NCI-H1417 (cell line): ENCODE data around the gene SEL1L.
"Not testable (repeated sequence)": the region's sequence is repeated elsewhere in the genome, so short reads cannot be mapped to it uniquely, and the experiment has no call there.

ENCODE experiments used
- DNase-seq, 3 experiments: peaks; one replicate each; lab custom pipeline; 2025; lab: John Stamatoyannopoulos, UW

SEL1L gene

GRCh38 chr14:81474148-81474492 lies 59.5 kb downstream of the SEL1L start:
- no peak for DNase-seq

GRCh38 chr14:81473456-81474147 lies 60.1 kb downstream of the SEL1L start:
- DNase-seq: no peak

GRCh38 chr14:81472096-81472800 lies 61.4 kb downstream of the SEL1L start:
- no peak for DNase-seq

- DNase-seq: no peak
These were observed 62.6 kb downstream of the SEL1L start for GRCh38 chr14:81471062-81471461.

GRCh38 chr14:81470557-81470826 lies 63.2 kb downstream of the SEL1L start:
- DNase-seq: not testable (repeated sequence)

GRCh38 chr14:81466854-81467253 lies 66.8 kb downstream of the SEL1L start:
- DNase-seq: no peak

GRCh38 chr14:81465507-81466228 lies 68.0 kb downstream of the SEL1L start:
- no peak for DNase-seq

- DNase-seq: not testable (repeated sequence)
These were observed 68.7 kb downstream of the SEL1L start for GRCh38 chr14:81465003-81465392.

- peak; percentile 54 to 83 (median 82) for DNase-seq
These were observed 69.2 kb downstream of the SEL1L start for GRCh38 chr14:81464253-81465002.

GRCh38 chr14:81462356-81462755 lies 71.3 kb downstream of the SEL1L start:
- DNase-seq: not testable (repeated sequence)

- DNase-seq: no peak
These were observed 73.7 kb downstream of the SEL1L start for GRCh38 chr14:81459912-81460311.

GRCh38 chr14:81458352-81458751 lies 75.3 kb downstream of the SEL1L start:
- no peak for DNase-seq

- peak in 1 of 3 experiments; percentile 12 for DNase-seq
These were observed 78.3 kb downstream of the SEL1L start for GRCh38 chr14:81455390-81455789.

GRCh38 chr14:81454572-81455218 lies 79.0 kb downstream of the SEL1L start:
- DNase-seq: no peak

- peak; percentile 59 to 85 (median 85) for DNase-seq
These were observed 80.4 kb downstream of the SEL1L start for GRCh38 chr14:81453166-81453766.

GRCh38 chr14:81452341-81453133 lies 81.1 kb downstream of the SEL1L start:
- DNase-seq: peak in 2 of 3 experiments; percentile 45 to 70

- no peak for DNase-seq
These were observed 82.7 kb downstream of the SEL1L start for GRCh38 chr14:81450976-81451375.

- DNase-seq: peak; percentile 60 to 97 (median 79)
These were observed 83.5 kb downstream of the SEL1L start for GRCh38 chr14:81450100-81450531.

- peak in 1 of 3 experiments; percentile 61 for DNase-seq
These were observed 84.1 kb downstream of the SEL1L start for GRCh38 chr14:81449576-81449975.

- DNase-seq: peak; percentile 26 to 48 (median 43)
These were observed 84.5 kb downstream of the SEL1L start for GRCh38 chr14:81449114-81449513.
